Measurements from ENCODE around the gene SNX17.

The SNX17 gene

GRCh38 chr2:27370816-27371620 is 602 bp downstream of the SNX17 start:
- DNase-seq = no peak

GRCh38 chr2:27372937-27373336 is 2.5 kb downstream of the SNX17 start:
- no peak for DNase-seq

DNA sequence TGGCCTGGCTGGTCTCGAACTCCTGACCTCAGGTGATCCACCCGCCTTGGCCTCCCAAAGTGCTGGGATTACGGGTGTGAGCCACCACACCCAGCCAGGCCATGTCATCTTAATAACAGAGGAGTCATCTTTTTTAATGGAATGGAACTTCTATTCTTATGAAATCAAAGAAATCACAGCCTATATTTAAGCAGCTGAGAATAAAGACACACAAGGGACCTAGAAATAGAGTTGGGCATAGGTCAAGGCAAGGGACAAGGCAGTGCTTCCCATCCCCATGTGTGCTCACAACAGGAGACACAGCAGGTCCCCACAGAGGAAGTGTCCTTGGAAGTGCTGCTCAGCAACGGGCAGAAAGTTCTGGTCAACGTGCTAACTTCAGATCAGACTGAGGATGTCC is 3.2 kb downstream of the SNX17 start:
- no peak for DNase-seq

GRCh38 chr2:27375513-27376099 is 5.2 kb downstream of the SNX17 start:
- DNase-seq = no peak

DNA sequence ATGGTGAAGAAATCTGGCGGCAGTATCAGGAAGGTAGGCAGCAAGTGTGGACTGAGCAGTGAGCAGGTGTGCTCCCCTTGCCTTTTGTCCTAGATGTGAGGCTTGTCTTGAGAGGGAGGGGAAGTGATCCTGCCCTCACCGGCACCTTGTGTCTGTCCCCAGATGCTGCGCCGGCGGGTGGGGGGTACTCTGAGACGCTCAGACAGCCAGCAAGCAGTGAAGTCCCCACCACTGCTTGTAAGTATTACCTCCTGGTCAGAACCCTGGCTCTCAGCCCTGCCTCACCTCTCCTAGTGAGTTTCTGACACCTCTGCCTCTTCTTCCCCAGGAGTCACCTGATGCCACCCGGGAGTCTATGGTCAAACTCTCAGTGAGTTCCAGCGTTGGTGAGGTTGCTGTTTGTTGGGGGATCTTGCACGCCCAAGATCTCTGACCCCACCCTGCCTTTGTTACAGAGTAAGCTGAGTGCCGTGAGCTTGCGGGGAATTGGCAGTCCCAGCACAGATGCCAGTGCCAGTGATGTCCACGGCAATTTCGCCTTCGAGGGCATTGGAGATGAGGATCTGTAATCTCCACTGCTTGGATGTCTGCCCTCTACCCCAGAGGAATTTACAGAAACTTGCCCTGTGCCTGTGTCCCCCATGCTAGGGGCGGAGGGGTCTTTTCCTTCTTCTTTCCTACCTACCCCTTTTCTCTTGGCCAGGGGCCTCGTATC is 5.9 kb downstream of the SNX17 start:
- no peak for DNase-seq

GRCh38 chr2:27376866-27377617 is 6.6 kb downstream of the SNX17 start:
- no peak for DNase-seq

GRCh38 chr2:27377618-27378095 is 7.2 kb downstream of the SNX17 start:
- no peak for DNase-seq

- DNase-seq = no peak
These were observed 7.8 kb downstream of the SNX17 start for GRCh38 chr2:27378096-27378808.

- no peak for DNase-seq
These were observed 8.4 kb downstream of the SNX17 start for GRCh38 chr2:27378809-27379290.

DNA sequence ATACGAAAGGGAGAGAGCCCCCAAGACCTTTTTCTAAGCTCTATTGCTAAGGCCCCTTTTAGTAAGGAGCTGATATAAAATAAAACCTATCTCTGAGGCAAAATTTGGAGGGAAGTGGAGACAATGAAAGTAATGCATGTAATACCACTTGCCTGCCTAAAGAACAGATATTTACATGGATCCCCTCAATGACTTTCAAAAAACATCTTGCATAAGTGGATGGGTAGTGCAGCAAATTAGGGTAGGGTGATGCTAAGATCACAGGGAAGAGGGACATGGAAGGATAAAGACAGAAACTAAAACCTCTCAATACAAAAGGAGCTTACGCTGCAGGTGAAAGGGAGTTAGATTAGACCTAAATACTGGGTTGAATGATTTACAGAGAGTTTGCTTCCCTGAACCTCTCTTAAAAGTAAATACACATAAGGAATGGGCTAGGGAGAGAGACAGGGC is 9.0 kb downstream of the SNX17 start:
- DNase-seq = no peak

GRCh38 chr2:27379836-27380625 is 9.6 kb downstream of the SNX17 start:
- DNase-seq = no peak

DNA sequence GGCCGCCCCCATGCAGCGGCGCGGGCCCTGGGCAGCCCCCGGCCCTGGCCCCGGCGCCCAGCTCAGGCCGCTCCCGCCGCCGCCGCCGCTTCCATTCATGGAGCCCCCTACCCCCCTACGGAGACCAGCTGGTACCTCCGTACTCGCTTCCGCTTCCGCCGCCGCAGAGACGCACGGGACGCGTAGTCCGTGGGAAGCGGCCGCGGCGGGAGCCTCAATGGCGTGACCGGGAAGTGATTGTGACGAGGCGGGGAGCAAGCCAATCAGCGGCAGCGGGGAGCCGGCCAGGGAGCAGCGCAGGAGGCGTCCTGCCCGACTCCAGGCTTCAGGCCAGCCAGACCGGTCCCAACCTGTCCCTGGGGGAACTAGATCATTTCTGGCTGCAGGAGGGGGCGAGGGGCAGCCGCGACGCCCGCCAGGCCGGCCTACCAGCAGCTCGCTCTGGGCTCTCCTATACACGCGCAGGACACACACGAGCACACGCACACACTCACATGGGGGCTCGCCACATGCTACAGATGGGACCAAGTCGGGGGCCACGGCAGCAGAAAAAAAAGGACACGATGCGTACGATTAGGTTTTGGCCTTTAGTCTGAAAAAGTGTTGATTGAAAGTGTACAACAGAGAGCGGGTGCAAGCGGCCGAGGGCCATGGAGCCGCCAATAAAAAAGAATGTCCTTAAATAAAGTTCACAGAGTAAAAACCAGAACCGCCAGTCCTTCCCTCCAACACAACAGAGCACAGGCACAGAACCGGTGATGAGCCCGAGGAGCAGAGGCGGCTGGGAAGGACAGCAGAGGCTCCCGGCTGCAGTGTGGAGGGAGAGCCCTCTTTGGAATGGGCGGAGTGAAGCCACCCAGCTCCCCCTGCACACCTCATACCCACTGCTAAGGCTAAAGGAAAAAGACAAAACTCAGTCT is 10.5 kb downstream of the SNX17 start, which contains the start of gene ZNF513:
TSS of gene ZNF513 (minus strand) at position 109 of the 920 bp plus-strand sequence. CDS start 208 bp downstream, outside the sequence.
- DNase-seq = peak; percentile 90

DNA sequence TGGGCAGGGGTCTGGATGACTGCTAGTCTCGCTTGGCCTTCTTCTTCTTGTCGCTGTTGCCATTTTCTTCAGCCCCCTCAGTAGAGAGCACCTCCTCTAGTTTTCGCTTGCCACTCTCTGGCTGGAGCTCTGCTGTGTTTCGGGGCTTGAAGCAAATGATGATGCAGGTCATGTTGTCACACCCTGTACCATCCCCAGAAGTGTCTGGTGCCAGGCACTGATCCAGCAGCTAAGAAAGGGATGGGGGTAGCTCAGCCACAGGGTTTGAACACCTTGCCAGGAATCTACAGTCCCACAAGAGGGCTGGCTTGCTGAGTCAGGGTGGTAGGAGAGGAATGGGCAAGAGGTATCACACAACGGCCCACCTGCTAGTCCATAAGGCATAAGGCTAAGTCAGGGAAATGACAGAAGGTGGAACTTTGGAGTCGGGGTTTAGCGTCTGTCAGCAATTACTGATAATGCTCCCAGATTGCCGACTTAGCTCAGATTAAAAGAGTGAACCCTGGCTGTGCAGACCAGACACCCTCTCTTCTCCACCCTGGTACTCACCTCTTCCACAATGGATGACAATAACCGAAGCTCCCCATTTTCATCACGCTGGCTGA is 11.3 kb downstream of the SNX17 start:
- no peak for DNase-seq

DNA sequence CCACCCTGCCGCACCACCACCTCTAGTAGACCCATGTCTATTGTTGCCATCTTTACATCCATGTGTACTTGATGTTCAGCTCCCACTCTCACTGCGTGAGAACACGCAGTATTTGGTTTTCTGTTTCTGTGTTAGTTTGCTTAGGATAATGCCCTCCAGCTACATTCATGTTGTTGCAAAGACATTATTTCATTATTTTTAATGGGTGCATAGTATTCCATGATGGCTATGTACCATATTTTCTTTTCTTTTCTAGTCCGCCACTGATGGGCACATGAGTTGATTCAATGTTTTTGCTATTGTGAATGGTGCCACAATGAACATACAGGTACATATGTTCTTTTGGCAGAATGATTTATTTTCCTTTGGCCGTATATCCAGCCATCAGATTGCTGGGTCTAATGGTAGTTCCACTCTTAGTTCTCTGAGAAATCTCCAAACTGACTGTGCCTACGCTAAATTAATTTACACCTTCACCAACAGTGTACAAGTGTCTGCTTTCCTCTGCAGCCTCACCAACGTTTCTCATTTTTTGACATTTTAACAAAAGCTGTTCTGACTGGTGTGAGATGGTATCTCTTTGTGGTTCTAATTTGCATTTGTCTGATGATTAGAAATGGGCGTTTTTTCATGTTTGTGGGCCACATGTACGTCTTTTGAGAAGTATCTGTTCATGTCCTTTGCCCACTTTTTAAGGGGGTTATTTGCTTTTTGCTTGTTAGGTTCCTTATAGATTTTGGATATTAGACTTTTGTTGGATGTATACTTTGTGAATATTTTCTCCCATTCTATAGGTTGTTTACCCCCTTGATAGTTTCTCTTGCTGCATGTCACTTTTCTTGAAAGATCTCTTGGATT is 20.6 kb downstream of the SNX17 start:
- no peak for DNase-seq

DNA sequence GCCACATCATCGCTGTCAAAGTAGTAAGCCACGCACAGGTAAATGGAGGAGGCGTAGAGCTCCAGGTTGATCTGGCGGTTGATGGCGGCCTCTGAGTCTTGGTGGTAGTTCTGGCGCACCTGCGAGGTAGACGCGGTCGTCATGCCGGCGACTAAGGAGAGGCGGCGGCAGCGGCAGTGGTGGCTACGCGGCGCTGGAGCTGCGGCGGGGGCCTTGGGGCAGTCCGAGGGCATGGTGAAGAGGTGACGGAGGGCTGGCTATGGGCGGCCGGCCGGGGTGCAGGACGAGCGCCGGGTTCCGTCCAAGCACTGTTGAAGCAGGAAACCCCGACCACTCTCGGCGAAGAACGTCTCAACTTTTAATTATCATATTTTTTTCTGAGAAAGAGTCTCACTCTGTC is 22.8 kb downstream of the SNX17 start:
- no peak for DNase-seq

DNA sequence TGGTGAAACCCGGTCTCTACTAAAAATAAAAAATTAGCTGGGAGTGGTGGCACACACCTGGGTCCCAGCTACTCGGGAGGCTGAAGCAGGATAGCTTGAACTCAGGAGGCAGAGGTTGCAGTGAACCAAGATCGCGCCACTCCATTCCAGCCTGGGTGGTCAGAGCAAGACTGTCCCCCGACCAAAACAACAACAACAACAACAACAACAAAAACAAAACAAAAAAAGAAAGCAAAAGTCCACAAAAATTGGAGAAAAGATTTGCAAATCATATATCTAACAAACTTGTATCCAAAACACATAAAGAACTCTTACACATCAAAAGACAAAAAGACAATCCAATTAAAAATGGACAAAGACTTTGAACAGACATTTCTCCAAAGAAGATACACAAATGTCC is 28.5 kb downstream of the SNX17 start:
- DNase-seq = no peak

- DNase-seq = no peak
These were observed 30.1 kb downstream of the SNX17 start for GRCh38 chr2:27400348-27401135.
